IMR-90 (cell line): ENCODE results near the gene KIF1A. TPM values are rescaled to one million over a fixed set of nuclear protein-coding genes. Genes with fewer than 3 reads are reported as not detected.

Experiments used
- ATAC-seq: fragments of 200-7000 bp; cut with Tn5 transposase; 2 replicates; pipeline ENCODE4 v1.9.1; 2020; ENCODE audit warnings: low read depth, mild to moderate bottlenecking, moderate library complexity
- BruUV-seq: library from RNA; stranded (reverse); fragments of 400-500 nt; replicated peaks from 2 replicates; lab custom pipeline; 2021; lab: Mats Ljungman, UMichigan
- CTCF ChIA-PET: fragments of 300-600 bp; formaldehyde crosslinking; extraction: SDS; loops from one replicate; lab custom pipeline; 2021; ENCODE audit warnings: antibody characterized with exemption; lab: Yijun Ruan, JAX
- POLR2A ChIA-PET: fragments of 300-600 bp; sonication (Branson Sonifier 250); formaldehyde crosslinking; loops from one replicate; lab custom pipeline; 2022; ENCODE audit warnings: antibody characterized with exemption; ENCODE audit not compliant: unreplicated experiment; lab: Charles Lee
- DNase-seq: peaks from one replicate; pipeline ENCODE4 v3.0.0; 2013
- H2AFZ ChIP-seq: replicated peaks from 2 replicates; pipeline ENCODE3; 2013; ENCODE audit warnings: low read length, mild to moderate bottlenecking; ENCODE audit not compliant: poor library complexity
- H2AK5ac ChIP-seq: 2 replicates; pipeline ENCODE4 v1.6.1; 2013; ENCODE audit warnings: low read depth, low read length, inconsistent platforms
- H2AK9ac ChIP-seq: replicated peaks from 2 replicates; pipeline ENCODE3; 2013; ENCODE audit warnings: mild to moderate bottlenecking, low read depth, low read length, moderate library complexity; ENCODE audit not compliant: poor library complexity
- H2BK120ac ChIP-seq: 2 replicates; pipeline ENCODE4 v1.6.1; 2013; ENCODE audit warnings: low read depth, low read length, inconsistent platforms
- H2BK15ac ChIP-seq: 3 replicates; pipeline ENCODE4 v1.6.1; 2013; ENCODE audit warnings: low read depth, low read length, inconsistent platforms
- H2BK20ac ChIP-seq: 2 replicates; pipeline ENCODE4 v1.6.1; 2013; ENCODE audit warnings: low read depth, mild to moderate bottlenecking, inconsistent platforms, low read length, moderate library complexity
- H2BK5ac ChIP-seq: 2 replicates; pipeline ENCODE4 v1.6.1; 2013; ENCODE audit warnings: mild to moderate bottlenecking, low read depth, low read length, inconsistent platforms; ENCODE audit not compliant: poor library complexity, severe bottlenecking
- H3K14ac ChIP-seq: replicated peaks from 2 replicates; pipeline ENCODE4 v1.6.1; 2013; ENCODE audit warnings: low read depth, low read length, inconsistent platforms
- H3K18ac ChIP-seq: 2 replicates; pipeline ENCODE4 v1.6.1; 2013; ENCODE audit warnings: low read depth, low read length, control low read depth
- H3K23ac ChIP-seq: 2 replicates; pipeline ENCODE4 v1.6.1; 2013; ENCODE audit warnings: low read depth, low read length, inconsistent platforms
- H3K27ac ChIP-seq: 2 replicates; pipeline ENCODE4 v1.5.1; 2013; ENCODE audit warnings: mild to moderate bottlenecking, control low read depth, low read length; ENCODE audit not compliant: insufficient read depth
- H3K27me3 ChIP-seq: 2 replicates; pipeline ENCODE4 v1.6.1; 2013; ENCODE audit warnings: low read length; ENCODE audit not compliant: control insufficient read depth, insufficient read depth
- H3K36me3 ChIP-seq: 2 replicates; pipeline ENCODE4 v1.6.1; 2013; ENCODE audit warnings: low read length, mixed read lengths; ENCODE audit not compliant: control insufficient read depth, insufficient read depth
- H3K4ac ChIP-seq: 2 replicates; pipeline ENCODE4 v1.6.1; 2013; ENCODE audit warnings: low read depth, low read length, inconsistent platforms
- H3K4me1 ChIP-seq: 2 replicates; pipeline ENCODE4 v1.6.1; 2013; ENCODE audit warnings: low read length, mixed read lengths; ENCODE audit not compliant: control insufficient read depth, insufficient read depth
- H3K4me2 ChIP-seq: 2 replicates; pipeline ENCODE4 v1.6.1; 2013; ENCODE audit warnings: low read depth, mild to moderate bottlenecking, control low read depth, low read length, moderate library complexity
- H3K4me3 ChIP-seq: 2 replicates; pipeline ENCODE4 v1.5.1; 2013; ENCODE audit warnings: low read depth, mild to moderate bottlenecking, control low read depth, low read length, moderate library complexity; ENCODE audit not compliant: insufficient read depth
- H3K56ac ChIP-seq: 2 replicates; pipeline ENCODE4 v1.6.1; 2013; ENCODE audit warnings: low read length, inconsistent platforms; ENCODE audit not compliant: insufficient read depth; ENCODE audit errors: extremely low read depth
- H3K79me1 ChIP-seq, 2 experiments: 2 replicates each; pipeline ENCODE4 v1.6.1; 2013; ENCODE audit warnings: low read length in 2 of 2, inconsistent platforms in 1 of 2, low read depth in 1 of 2
- H3K9ac ChIP-seq: 2 replicates; pipeline ENCODE4 v1.6.1; 2013; ENCODE audit warnings: low read depth, low read length, control low read depth
- H3K9me1 ChIP-seq: 2 replicates; pipeline ENCODE4 v1.6.1; 2013; ENCODE audit warnings: low read length, inconsistent platforms; ENCODE audit not compliant: insufficient read depth
- H3K9me3 ChIP-seq: 2 replicates; pipeline ENCODE4 v1.6.1; 2013; ENCODE audit warnings: low read length; ENCODE audit not compliant: control insufficient read depth, insufficient read depth
- H4K20me1 ChIP-seq: 2 replicates; pipeline ENCODE4 v1.6.1; 2013; ENCODE audit warnings: low read length, inconsistent platforms; ENCODE audit not compliant: insufficient read depth
- H4K5ac ChIP-seq: 2 replicates; pipeline ENCODE4 v1.6.1; 2013; ENCODE audit warnings: mild to moderate bottlenecking, low read depth, low read length, control low read depth
- H4K8ac ChIP-seq, 2 experiments: 2 replicates each; pipeline ENCODE4 v1.6.1; 2013; ENCODE audit warnings: low read depth in 2 of 2, low read length in 2 of 2, control low read depth in 1 of 2, inconsistent platforms in 1 of 2
- H4K91ac ChIP-seq: 2 replicates; pipeline ENCODE4 v1.6.1; 2013; ENCODE audit warnings: low read depth, low read length, inconsistent platforms; ENCODE audit not compliant: insufficient read depth
- BHLHE40 ChIP-seq: fragments of 150-350 bp; IDR thresholded peaks from 2 replicates; pipeline ENCODE4 v1.6.1; 2016; ENCODE audit warnings: mild to moderate bottlenecking, low read depth, low read length
- CEBPB ChIP-seq: IDR thresholded peaks from 2 replicates; pipeline ENCODE4 v1.6.1; 2012; ENCODE audit warnings: low read depth, low read length, improper control_type of control experiment
- CHD1 ChIP-seq: IDR thresholded peaks from 2 replicates; pipeline ENCODE4 v1.6.1; 2012; ENCODE audit warnings: low read depth, low read length, improper control_type of control experiment
- FOS ChIP-seq: fragments of 150-350 bp; IDR thresholded peaks from 2 replicates; pipeline ENCODE4 v1.6.1; 2016; ENCODE audit warnings: low read depth, low read length
- MAFK ChIP-seq: IDR thresholded peaks from 2 replicates; pipeline ENCODE4 v1.6.1; 2012; ENCODE audit warnings: low read depth, low read length, improper control_type of control experiment
- MXI1 ChIP-seq: IDR thresholded peaks from 2 replicates; pipeline ENCODE4 v1.6.1; 2012; ENCODE audit warnings: low read depth, mild to moderate bottlenecking, low read length, moderate library complexity, borderline replicate concordance
- NFE2L2 ChIP-seq: fragments of 150-350 bp; IDR thresholded peaks from 2 replicates; pipeline ENCODE4 v1.6.1; 2016; ENCODE audit warnings: low read depth, mild to moderate bottlenecking, low read length
- RAD21 ChIP-seq: IDR thresholded peaks from 2 replicates; pipeline ENCODE4 v1.6.1; 2012; ENCODE audit warnings: low read length, improper control_type of control experiment
- RFX5 ChIP-seq: IDR thresholded peaks from 2 replicates; pipeline ENCODE4 v1.8.0; 2012; ENCODE audit warnings: low read depth, mild to moderate bottlenecking, low read length, moderate library complexity
- SMC3 ChIP-seq: fragments of 150-350 bp; IDR thresholded peaks from 2 replicates; pipeline ENCODE4 v1.6.1; 2016; ENCODE audit warnings: low read depth, mild to moderate bottlenecking, antibody characterized with exemption, low read length, moderate library complexity
- WGBS, 2 experiments: methylation state at CpG; one replicate each; pipeline versions ENCODE4 v1.1.5 to v1.1.7; 2013; ENCODE audit warnings: missing lambda C conversion rate in 2 of 2; ENCODE audit not compliant: insufficient read length in 1 of 2; ENCODE audit errors: extremely low coverage in 2 of 2; 5-methylcytosine and 5-hydroxymethylcytosine counted together
- dilution Hi-C: fragments of 300-500 bp; cut with HindIII; formaldehyde crosslinking; loops from one replicate; pipeline ENCODE4 v1.14.3; 2018; ENCODE audit warnings: low sequenced_read_pairs; ENCODE audit not compliant: unreplicated experiment
- in situ Hi-C: fragments of 300-500 bp; cut with MboI; formaldehyde crosslinking; loops from 3 replicates; pipeline ENCODE4 v1.14.3; 2019; ENCODE audit warnings: low sequenced_read_pairs, inconsistent platforms, mixed read lengths
- intact Hi-C: fragments of 100-400 bp; cut with micrococcal nuclease; formaldehyde crosslinking; loops from 2 replicates; pipeline ENCODE4 v1.10.0; 2022
- polyA plus RNA-seq, 3 experiments: library from polyadenylated mRNA; depleted of rRNA; stranded (reverse); fragments of >200 nt; gene quantifications; 2 replicates each; pipeline ENCODE4 v1.2.3, GENCODE V29; 2012; ENCODE audit warnings: low replicate concordance in 1 of 3
- total RNA-seq: library from RNA; depleted of rRNA; stranded (reverse); fragments of >200 nt; gene quantifications from 2 replicates; pipeline ENCODE4 v1.2.3, GENCODE V29; 2012
- TF ChIP-seq, protein P1 (sequence below): fragments of 150-350 bp; IDR thresholded peaks from 2 replicates; pipeline ENCODE4 v1.6.1; 2017; ENCODE audit warnings: mild to moderate bottlenecking, antibody characterized with exemption, low read length, low read depth
- TF ChIP-seq, protein P2 (sequence below): conservative IDR thresholded peaks from 2 replicates; pipeline ENCODE4 v1.5.1; 2012; ENCODE audit warnings: mild to moderate bottlenecking, low read depth, low read length, improper control_type of control experiment

KIF1A gene
- total and polyA plus RNA-seq, 2 of the 4 experiments (the other 2 are of a cell fraction), result under 0.01 TPM; not detected in 1

DNA sequence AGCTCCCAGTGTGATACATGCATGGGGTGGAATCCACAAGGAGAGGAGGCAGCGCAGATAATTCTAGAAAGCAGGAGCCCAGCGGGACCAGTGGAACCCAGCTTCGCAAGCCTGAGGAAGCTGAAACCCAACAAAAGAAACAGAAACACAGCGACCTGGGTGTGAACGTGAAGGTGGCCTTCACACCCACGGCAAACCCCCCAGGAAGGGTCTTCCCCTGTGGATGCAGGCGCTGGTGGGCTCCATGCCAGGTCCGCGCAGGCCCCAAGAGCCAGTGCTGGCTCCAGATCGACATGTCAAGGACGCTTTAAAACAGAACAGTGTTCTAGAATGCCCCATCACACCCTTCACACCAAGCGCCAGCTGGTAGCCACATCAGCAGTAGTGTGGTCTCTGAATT is 22.1 kb downstream of the KIF1A start:
- no peak overlapping the region for H2BK15ac ChIP-seq
- H2BK5ac ChIP-seq, result no peak overlapping the region
- no peak for ATAC-seq
- H3K4me3 ChIP-seq, result no peak overlapping the region
- H2AK5ac ChIP-seq, result no peak overlapping the region
- H3K27me3 ChIP-seq, result peaks cover 70% of the 10 kb centered on the region
- in situ Hi-C loops (no loop called here), intact Hi-C loops (no loop called here), dilution Hi-C loops (no loop called here)
- H3K4me2 ChIP-seq, result no peak overlapping the region
- no TSS peak for BruUV-seq
- no peak overlapping the region for H3K23ac ChIP-seq
- no peak overlapping the region for H2BK120ac ChIP-seq
- no peak overlapping the region for H3K14ac ChIP-seq
- no peaks in the 10 kb centered on the region for H4K20me1 ChIP-seq
- H3K9me3 ChIP-seq, result peaks cover 7% of the 10 kb centered on the region; the same call in 1 of the 2 replicates
- no peaks in the 10 kb centered on the region for H3K36me3 ChIP-seq
- CTCF ChIA-PET, result no interaction called here
- no peak overlapping the region for H4K8ac ChIP-seq
- H2AK9ac ChIP-seq, result no peak overlapping the region
- no peak overlapping the region for H3K56ac ChIP-seq
- DNase-seq, result no peak
- no peaks in the 10 kb centered on the region for H3K4me1 ChIP-seq
- no peaks in the 10 kb centered on the region for H3K9me1 ChIP-seq
- no peak overlapping the region for H3K27ac ChIP-seq
- no peak overlapping the region for H2AFZ ChIP-seq
- H3K79me1 ChIP-seq, result no peaks in the 10 kb centered on the region
- H2BK20ac ChIP-seq, result no peak overlapping the region
- 80% methylated on average over 1 of the region's 12 CpGs; no CpG with 5 or more reads in 1 of the 2 experiments for WGBS, 2 experiments
- no peak overlapping the region for H3K4ac ChIP-seq
- POLR2A ChIA-PET, result no interaction called here
- no peak overlapping the region for H3K9ac ChIP-seq
- no peak overlapping the region for H4K5ac ChIP-seq
- H3K18ac ChIP-seq, result no peak overlapping the region
- H4K91ac ChIP-seq, result no peak overlapping the region
- no peak for TF ChIP-seq BHLHE40
- no peak for TF ChIP-seq FOS
- no peak for TF ChIP-seq NFE2L2
- TF ChIP-seq MAFK, result no peak
- TF ChIP-seq, protein P1, sequence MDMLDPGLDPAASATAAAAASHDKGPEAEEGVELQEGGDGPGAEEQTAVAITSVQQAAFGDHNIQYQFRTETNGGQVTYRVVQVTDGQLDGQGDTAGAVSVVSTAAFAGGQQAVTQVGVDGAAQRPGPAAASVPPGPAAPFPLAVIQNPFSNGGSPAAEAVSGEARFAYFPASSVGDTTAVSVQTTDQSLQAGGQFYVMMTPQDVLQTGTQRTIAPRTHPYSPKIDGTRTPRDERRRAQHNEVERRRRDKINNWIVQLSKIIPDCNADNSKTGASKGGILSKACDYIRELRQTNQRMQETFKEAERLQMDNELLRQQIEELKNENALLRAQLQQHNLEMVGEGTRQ, result no peak
- TF ChIP-seq RFX5, result no peak
- TF ChIP-seq MXI1, result no peak
- no peak for TF ChIP-seq CEBPB
- TF ChIP-seq, protein P2, sequence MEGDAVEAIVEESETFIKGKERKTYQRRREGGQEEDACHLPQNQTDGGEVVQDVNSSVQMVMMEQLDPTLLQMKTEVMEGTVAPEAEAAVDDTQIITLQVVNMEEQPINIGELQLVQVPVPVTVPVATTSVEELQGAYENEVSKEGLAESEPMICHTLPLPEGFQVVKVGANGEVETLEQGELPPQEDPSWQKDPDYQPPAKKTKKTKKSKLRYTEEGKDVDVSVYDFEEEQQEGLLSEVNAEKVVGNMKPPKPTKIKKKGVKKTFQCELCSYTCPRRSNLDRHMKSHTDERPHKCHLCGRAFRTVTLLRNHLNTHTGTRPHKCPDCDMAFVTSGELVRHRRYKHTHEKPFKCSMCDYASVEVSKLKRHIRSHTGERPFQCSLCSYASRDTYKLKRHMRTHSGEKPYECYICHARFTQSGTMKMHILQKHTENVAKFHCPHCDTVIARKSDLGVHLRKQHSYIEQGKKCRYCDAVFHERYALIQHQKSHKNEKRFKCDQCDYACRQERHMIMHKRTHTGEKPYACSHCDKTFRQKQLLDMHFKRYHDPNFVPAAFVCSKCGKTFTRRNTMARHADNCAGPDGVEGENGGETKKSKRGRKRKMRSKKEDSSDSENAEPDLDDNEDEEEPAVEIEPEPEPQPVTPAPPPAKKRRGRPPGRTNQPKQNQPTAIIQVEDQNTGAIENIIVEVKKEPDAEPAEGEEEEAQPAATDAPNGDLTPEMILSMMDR, result no peak
- TF ChIP-seq RAD21, result no peak
- TF ChIP-seq CHD1, result no peak
- no peak for TF ChIP-seq SMC3
